ENCODE data around the gene ETV5.
"Not testable (repeated sequence)": the region's sequence is repeated elsewhere in the genome, so short reads cannot be mapped to it uniquely, and the experiment has no call there.

ETV5 gene

DNA sequence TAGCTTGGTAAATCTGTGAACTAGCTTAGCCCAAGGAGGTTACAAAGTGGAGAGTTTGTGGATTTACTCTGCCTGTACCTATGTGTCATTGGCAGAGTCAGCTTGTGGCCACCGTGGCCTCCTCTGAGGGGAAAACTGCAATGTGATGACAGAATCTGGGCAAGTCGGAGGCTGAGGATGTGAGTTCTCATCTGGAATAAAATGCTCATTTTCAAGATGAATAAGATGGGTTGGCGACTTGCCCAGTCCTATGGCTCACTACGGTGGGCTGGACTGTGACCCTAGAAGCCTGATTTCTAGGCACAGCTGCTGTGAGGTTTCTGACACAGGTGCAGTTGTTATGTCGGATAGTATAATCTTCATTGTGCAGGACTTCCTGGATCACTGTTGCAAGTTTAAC lies 83.7 kb downstream of the ETV5 start:
- no peak for DNase-seq (ENCODE audit: low read depth)
- TF ChIP-seq, protein P1, sequence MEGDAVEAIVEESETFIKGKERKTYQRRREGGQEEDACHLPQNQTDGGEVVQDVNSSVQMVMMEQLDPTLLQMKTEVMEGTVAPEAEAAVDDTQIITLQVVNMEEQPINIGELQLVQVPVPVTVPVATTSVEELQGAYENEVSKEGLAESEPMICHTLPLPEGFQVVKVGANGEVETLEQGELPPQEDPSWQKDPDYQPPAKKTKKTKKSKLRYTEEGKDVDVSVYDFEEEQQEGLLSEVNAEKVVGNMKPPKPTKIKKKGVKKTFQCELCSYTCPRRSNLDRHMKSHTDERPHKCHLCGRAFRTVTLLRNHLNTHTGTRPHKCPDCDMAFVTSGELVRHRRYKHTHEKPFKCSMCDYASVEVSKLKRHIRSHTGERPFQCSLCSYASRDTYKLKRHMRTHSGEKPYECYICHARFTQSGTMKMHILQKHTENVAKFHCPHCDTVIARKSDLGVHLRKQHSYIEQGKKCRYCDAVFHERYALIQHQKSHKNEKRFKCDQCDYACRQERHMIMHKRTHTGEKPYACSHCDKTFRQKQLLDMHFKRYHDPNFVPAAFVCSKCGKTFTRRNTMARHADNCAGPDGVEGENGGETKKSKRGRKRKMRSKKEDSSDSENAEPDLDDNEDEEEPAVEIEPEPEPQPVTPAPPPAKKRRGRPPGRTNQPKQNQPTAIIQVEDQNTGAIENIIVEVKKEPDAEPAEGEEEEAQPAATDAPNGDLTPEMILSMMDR (IDR thresholded peaks at IDR 0.05; ENCODE audit: control insufficient read depth, insufficient read depth, low read depth, low read length, missing control alignments), result no peak
- no peak overlapping the region for H3K4me3 ChIP-seq (ENCODE audit: control insufficient read depth, low read depth, low read length)

DNA sequence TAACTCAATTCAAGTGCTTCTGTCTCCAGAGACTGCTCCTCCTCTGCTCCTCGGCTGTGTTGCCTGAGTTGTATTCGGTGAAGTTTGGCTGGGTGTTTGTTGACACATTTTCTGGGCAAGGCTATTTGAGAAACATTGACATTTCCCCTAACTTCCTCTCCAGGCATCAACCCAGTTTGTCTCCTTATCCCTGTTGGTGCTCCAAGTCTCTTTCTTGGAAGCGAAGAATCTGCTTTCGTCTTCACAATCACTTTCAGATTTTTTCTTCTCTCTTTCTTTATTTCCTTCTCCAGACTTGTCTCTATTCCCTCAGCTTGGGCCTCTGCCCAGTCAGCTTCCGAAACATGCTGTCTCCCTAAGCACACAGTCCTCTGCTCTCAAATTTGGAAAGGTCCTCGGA lies 84.7 kb downstream of the ETV5 start:
- no peak overlapping the region for H3K4me3 ChIP-seq (ENCODE audit: control insufficient read depth, low read depth, low read length)
- DNase-seq (ENCODE audit: low read depth), result no peak
- TF ChIP-seq, protein P1 (IDR thresholded peaks at IDR 0.05; ENCODE audit: control insufficient read depth, insufficient read depth, low read depth, low read length, missing control alignments), result no peak

DNA sequence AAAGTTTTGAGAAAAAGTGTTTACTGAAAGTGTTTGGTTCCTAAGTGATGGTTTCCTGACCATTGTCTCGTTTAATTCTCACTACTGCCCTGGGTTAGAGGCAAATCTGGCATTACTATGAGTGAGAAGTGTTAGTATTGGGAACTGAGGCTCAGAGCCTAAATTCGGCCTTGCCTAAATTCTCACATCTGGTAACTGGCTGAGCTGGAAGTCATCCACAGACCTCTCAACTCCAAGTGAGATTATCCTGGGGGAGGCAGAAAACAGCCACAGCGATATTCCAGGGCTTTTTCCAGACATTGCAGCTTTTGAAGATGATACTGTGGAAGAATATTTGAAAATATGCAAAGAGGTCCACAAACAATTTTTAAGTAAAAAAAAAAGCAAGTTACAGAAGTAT lies 86.0 kb downstream of the ETV5 start:
- TF ChIP-seq, protein P1 (IDR thresholded peaks at IDR 0.05; ENCODE audit: control insufficient read depth, insufficient read depth, low read depth, low read length, missing control alignments), result no peak
- no peak for DNase-seq (ENCODE audit: low read depth)

DNA sequence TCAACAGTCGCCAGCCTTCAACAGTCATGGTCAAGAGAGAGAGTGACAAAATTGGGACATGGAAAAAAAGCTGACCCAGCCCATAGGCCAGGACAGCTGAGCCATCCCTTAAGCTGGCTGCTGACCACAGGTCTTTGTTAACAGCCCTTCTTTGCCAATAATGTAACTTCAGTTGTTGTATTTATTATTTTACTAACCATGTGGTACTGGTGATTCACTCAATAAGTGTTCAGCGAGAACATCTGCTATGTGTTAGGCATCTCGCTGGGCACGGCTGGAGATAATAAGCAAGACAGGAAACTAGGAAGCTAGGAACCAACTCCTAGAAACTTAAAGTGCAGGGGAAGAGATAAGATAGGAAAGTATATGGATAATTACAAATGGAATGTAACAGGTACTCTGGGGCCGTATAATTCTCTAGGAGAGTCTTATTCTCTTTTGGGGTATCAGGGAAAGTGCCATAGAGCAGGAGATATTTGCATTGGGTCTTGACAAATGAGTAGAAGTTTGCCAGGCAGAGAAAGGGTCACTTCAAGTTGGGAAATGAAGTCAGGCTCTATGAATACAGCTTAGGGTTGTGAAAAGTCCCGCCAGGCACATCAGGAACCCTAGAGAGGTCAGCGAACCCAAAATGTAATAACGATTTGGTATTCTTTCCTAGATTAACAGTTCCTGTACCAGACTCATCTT lies 87.1 kb downstream of the ETV5 start:
- TF ChIP-seq, protein P1 (IDR thresholded peaks at IDR 0.05; ENCODE audit: control insufficient read depth, insufficient read depth, low read depth, low read length, missing control alignments), result no peak
- peak; percentile 86 for DNase-seq (ENCODE audit: low read depth)
- H3K4me3 ChIP-seq (ENCODE audit: control insufficient read depth, low read depth, low read length), result no peak overlapping the region

More for the DNA sequence above, 86.0 kb downstream of the ETV5 start:
- H3K4me3 ChIP-seq (ENCODE audit: control insufficient read depth, low read depth, low read length), result no peak overlapping the region

DNA sequence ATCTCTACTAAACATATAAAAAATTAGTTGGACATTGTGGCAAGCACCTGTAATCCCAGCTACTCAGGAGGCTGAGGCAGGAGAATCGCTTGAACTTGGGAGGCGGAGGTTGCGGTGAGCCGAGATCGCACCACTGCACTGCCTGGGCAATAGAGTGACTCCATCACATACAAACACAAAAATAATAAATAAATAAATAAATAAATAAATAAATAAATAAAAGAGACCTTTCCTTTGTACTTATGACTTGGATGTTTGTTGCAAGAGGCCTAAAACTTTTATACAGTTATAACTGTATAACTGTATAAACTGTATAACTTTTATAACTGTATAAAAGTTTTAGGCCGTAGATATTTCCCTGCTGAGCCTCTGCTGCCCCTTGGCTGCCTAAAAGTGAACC lies 87.6 kb downstream of the ETV5 start:
- not testable (repeated sequence) for DNase-seq (ENCODE audit: low read depth); H3K4me3 ChIP-seq (ENCODE audit: control insufficient read depth, low read depth, low read length)

DNA sequence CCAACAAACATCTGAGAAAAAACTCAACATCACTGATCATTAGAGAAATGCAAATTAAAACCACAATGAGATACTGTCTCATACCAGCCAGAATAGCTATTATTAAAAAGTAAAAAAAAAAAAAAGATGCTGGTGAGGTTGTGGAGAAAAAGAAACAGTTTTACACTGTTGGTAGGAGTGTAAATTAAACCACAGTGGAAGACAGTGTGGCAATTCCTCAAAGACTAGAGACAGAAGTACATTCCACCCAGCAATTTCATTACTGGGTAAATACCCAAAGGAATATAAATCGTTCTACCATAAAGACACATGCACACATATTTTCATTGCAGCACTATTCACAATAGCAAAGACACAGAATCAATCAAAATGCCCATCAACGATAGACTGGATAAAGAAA lies 89.6 kb downstream of the ETV5 start:
- not testable (repeated sequence) for H3K4me3 ChIP-seq (ENCODE audit: control insufficient read depth, low read depth, low read length); DNase-seq (ENCODE audit: low read depth)

DNA sequence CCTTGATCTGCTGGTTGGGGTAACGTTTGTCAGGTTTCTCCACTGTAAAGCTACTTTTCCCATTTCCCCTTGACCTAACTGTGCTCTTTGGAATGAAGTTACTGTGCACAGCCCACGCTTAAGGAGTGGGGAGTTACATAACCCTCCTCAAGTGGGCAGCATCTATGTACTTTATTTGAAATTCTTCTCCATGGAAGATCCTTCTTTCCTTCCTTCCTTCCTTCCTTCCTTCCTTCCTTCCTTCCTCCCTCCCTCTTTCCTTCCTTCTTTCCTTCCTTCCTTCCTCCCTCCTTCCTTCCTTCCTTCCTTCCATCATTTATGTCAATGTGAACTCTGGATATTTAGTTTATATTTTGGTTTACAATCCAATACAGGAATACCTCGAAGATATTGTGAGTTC lies 94.0 kb downstream of the ETV5 start:
- H3K4me3 ChIP-seq (ENCODE audit: control insufficient read depth, low read depth, low read length), result no peak overlapping the region
- no peak for DNase-seq (ENCODE audit: low read depth)
- TF ChIP-seq, protein P1 (IDR thresholded peaks at IDR 0.05; ENCODE audit: control insufficient read depth, insufficient read depth, low read depth, low read length, missing control alignments), result no peak

DNA sequence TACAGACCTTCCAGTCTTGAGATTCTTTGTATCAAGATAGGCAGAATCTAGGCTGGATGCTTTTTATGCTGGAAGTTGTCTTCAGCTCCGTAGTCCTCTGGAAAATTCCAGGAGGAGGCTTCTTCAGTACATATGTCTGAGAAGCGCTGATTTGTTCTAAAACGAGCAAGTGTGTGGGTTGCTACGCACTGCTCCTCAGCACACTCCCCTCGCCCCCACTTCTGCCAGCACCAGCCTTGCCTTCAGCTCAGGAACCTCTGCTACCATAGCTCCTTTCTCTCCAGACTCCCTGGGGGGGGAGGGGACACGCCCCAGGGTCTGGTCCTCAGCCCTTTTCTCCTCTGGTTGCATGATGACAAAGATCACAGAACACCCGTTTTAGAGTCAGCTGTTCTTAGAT lies 95.6 kb downstream of the ETV5 start:
- no peak overlapping the region for H3K4me3 ChIP-seq (ENCODE audit: control insufficient read depth, low read depth, low read length)
- DNase-seq (ENCODE audit: low read depth), result no peak
- TF ChIP-seq, protein P1 (IDR thresholded peaks at IDR 0.05; ENCODE audit: control insufficient read depth, insufficient read depth, low read depth, low read length, missing control alignments), result no peak

Data from AG09309 (cell line).